Right lobe of liver (tissue), 4 donors: Measurements from ENCODE around the gene M1AP.

Experiments used
- CTCF ChIP-seq, 4 donors: fragments of 200-600 bp in 3 of 4; fragments of 450-650 bp in 1 of 4; IDR thresholded peaks; one replicate each; pipeline versions ENCODE4 v1.5.1 to v1.8.0; 2016 to 2022; ENCODE audit warnings: antibody characterized with exemption in 4 of 4, mild to moderate bottlenecking in 2 of 4
- POLR2A ChIP-seq: fragments of 450-650 bp; IDR thresholded peaks from one replicate; pipeline ENCODE4 v1.6.1; 2017; ENCODE audit warnings: antibody characterized with exemption, mild to moderate bottlenecking
- donor health status: DM: no; HTN: no; CAD: no.
- donor health status: DM: no; HTN: no; CAD: no.
- donor health status: DM: no; HTN: yes; CAD: no.

- TF ChIP-seq POLR2A (no peak), CTCF (IDR thresholded peaks at IDR 0.05) (no peak)
Observed at GRCh38 chr2:74645344-74645743, 2.8 kb downstream of the M1AP start.
